ENCODE data around the gene CSNK1G1.
"Not testable (repeated sequence)": the region's sequence is repeated elsewhere in the genome, so short reads cannot be mapped to it uniquely, and the experiment has no call there.

The CSNK1G1 gene

GRCh38 chr15:64355944-64356709 lies at the start of gene CSNK1G1:
CSNK1G1 (minus strand) TSS chr15:64356173; CDS start chr15:64300499, 55,674 bp downstream.
- peak; percentile 85 to 91 for DNase-seq

GRCh38 chr15:64400583-64400982 lies 44.6 kb upstream of the CSNK1G1 start:
- DNase-seq, result no peak

GRCh38 chr15:64398575-64398974 lies 42.6 kb upstream of the CSNK1G1 start:
- no peak for DNase-seq

- no peak for DNase-seq
Measured at GRCh38 chr15:64396789-64397188, 40.8 kb upstream of the CSNK1G1 start.

- DNase-seq, result not testable (repeated sequence)
Measured at GRCh38 chr15:64392471-64392870, 36.5 kb upstream of the CSNK1G1 start.

- DNase-seq, result no peak
Measured at GRCh38 chr15:64389036-64389435, 33.1 kb upstream of the CSNK1G1 start.

GRCh38 chr15:64387562-64388168 lies 31.7 kb upstream of the CSNK1G1 start, which contains the start of gene TRIP4:
TRIP4 (plus strand) TSS chr15:64387836; CDS start chr15:64387864, 28 bp downstream.
- DNase-seq, result peak; percentile 90 to 97

GRCh38 chr15:64386291-64386690 lies 30.3 kb upstream of the CSNK1G1 start:
- no peak for DNase-seq

- no peak for DNase-seq
Measured at GRCh38 chr15:64383760-64384159, 27.8 kb upstream of the CSNK1G1 start.

GRCh38 chr15:64381000-64381751 lies 25.2 kb upstream of the CSNK1G1 start, which contains the start of gene PCLAF:
PCLAF (minus strand) TSS chr15:64381441; CDS start chr15:64381371, 70 bp downstream.
- peak; percentile 94 to 97 for DNase-seq

- DNase-seq, result not testable (repeated sequence)
Measured at GRCh38 chr15:64380130-64380870, 24.3 kb upstream of the CSNK1G1 start.

- no peak for DNase-seq
Measured at GRCh38 chr15:64379216-64379960, 23.4 kb upstream of the CSNK1G1 start.

GRCh38 chr15:64373360-64373759 lies 17.4 kb upstream of the CSNK1G1 start:
- no peak for DNase-seq

GRCh38 chr15:64371383-64371782 lies 15.4 kb upstream of the CSNK1G1 start:
- not testable (repeated sequence) for DNase-seq

- DNase-seq, result no peak
Measured at GRCh38 chr15:64369078-64369607, 13.2 kb upstream of the CSNK1G1 start.

- DNase-seq, result no peak
Measured at GRCh38 chr15:64361259-64361658, 5.3 kb upstream of the CSNK1G1 start.

GRCh38 chr15:64356710-64357040 lies 702 bp upstream of the CSNK1G1 start:
- DNase-seq, result no peak

- DNase-seq, result peak in 1 of 2 experiments; percentile 15
Measured at GRCh38 chr15:64355348-64355943, 527 bp downstream of the CSNK1G1 start.

GRCh38 chr15:64354688-64355344 lies 1.2 kb downstream of the CSNK1G1 start:
- no peak for DNase-seq

GRCh38 chr15:64351265-64351664 lies 4.7 kb downstream of the CSNK1G1 start:
- DNase-seq, result no peak

- no peak for DNase-seq
Measured at GRCh38 chr15:64349375-64349774, 6.6 kb downstream of the CSNK1G1 start.

All from AML-193 (cell line).